HepG2 (cell line): ENCODE data around the gene SLC38A1.

Source experiments
- ELF3 ChIP-seq: IDR thresholded peaks from 2 replicates; pipeline ENCODE4 v1.6.1; 2016; ENCODE audit warnings: missing genetic modification reagents, missing compliant biosample characterization
- EZH2 ChIP-seq: conservative IDR thresholded peaks from 2 replicates; pipeline ENCODE4 v1.6.1; 2012; ENCODE audit warnings: mild to moderate bottlenecking, low read depth, low read length, moderate library complexity
- GATA4 ChIP-seq: sonication (generic); IDR thresholded peaks from 2 replicates; pipeline ENCODE4 v1.6.1; 2016; ENCODE audit warnings: antibody characterized with exemption, low read depth, borderline replicate concordance
- HNRNPK ChIP-seq: fragments of 200-400 bp; formaldehyde crosslinking; IDR thresholded peaks from 2 replicates; pipeline ENCODE4 v1.6.1; 2018; ENCODE audit warnings: low read length, low read depth, moderate library complexity, mild to moderate bottlenecking; ENCODE audit not compliant: poor library complexity, severe bottlenecking
- MBD4 ChIP-seq: IDR thresholded peaks from 2 replicates; pipeline ENCODE4 v1.6.1; 2012; ENCODE audit warnings: low read length, inconsistent platforms, borderline replicate concordance
- NR3C1 ChIP-seq: sonication (generic); formaldehyde crosslinking; IDR thresholded peaks from 2 replicates; pipeline ENCODE4 v1.4.0; 2020; ENCODE audit warnings: missing genetic modification reagents
- ZNF12 ChIP-seq: sonication (generic); formaldehyde crosslinking; IDR thresholded peaks from 2 replicates; pipeline ENCODE4 v1.5.0; 2020; ENCODE audit warnings: missing genetic modification reagents
- ZNF512B ChIP-seq: sonication (generic); formaldehyde crosslinking; IDR thresholded peaks from 2 replicates; pipeline ENCODE4 v1.5.1; 2020; ENCODE audit warnings: missing genetic modification reagents, mild to moderate bottlenecking, borderline replicate concordance
- ZNF670 ChIP-seq: sonication (generic); formaldehyde crosslinking; IDR thresholded peaks from 2 replicates; pipeline ENCODE4 v1.8.0; 2022; ENCODE audit warnings: mild to moderate bottlenecking, missing genetic modification reagents, borderline replicate concordance
- TF ChIP-seq, protein P1 (sequence below): sonication (generic); formaldehyde crosslinking; IDR thresholded peaks from 2 replicates; pipeline ENCODE4 v1.5.0; 2020; ENCODE audit warnings: mild to moderate bottlenecking, missing genetic modification reagents, moderate library complexity
- TF ChIP-seq, protein P2 (sequence below): IDR thresholded peaks from 2 replicates; pipeline ENCODE4 v1.6.1; 2016

DNA sequence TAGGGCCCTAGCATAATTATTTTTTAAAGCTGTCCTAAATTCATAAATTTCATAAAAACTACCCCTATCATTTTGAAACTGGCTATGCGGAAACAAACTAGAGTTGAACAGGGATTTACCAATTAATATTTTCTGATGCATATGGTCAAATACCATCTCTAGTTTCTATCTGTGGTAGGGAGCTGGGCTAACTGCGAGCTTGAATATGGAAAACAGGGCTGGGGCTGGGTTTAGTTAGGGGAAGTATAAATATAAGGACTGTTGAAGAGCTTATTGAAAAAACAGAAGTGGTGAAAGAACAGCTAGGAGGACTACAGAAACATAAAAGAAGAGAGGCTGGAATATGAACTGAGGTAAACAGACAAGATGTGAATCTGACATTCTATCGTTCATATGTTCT lies 91.8 kb downstream of the SLC38A1 start:
- TF ChIP-seq HNRNPK (no peak), ZNF12 (no peak), ZNF670 (no peak), EZH2 (no peak), ELF3 (CRISPR knock-in tag) (no peak), ZNF512B (CRISPR knock-in tag) (no peak), GATA4 (no peak), NR3C1 (no peak), MBD4 (no peak)
- TF ChIP-seq, protein P1, sequence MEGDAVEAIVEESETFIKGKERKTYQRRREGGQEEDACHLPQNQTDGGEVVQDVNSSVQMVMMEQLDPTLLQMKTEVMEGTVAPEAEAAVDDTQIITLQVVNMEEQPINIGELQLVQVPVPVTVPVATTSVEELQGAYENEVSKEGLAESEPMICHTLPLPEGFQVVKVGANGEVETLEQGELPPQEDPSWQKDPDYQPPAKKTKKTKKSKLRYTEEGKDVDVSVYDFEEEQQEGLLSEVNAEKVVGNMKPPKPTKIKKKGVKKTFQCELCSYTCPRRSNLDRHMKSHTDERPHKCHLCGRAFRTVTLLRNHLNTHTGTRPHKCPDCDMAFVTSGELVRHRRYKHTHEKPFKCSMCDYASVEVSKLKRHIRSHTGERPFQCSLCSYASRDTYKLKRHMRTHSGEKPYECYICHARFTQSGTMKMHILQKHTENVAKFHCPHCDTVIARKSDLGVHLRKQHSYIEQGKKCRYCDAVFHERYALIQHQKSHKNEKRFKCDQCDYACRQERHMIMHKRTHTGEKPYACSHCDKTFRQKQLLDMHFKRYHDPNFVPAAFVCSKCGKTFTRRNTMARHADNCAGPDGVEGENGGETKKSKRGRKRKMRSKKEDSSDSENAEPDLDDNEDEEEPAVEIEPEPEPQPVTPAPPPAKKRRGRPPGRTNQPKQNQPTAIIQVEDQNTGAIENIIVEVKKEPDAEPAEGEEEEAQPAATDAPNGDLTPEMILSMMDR (CRISPR knock-in tag), result no peak
- TF ChIP-seq, protein P2, sequence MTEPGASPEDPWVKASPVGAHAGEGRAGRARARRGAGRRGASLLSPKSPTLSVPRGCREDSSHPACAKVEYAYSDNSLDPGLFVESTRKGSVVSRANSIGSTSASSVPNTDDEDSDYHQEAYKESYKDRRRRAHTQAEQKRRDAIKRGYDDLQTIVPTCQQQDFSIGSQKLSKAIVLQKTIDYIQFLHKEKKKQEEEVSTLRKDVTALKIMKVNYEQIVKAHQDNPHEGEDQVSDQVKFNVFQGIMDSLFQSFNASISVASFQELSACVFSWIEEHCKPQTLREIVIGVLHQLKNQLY (CRISPR knock-in tag), result no peak
